H9 (cell line): ENCODE results near the gene DPM2. TPM values are rescaled to one million over a fixed set of nuclear protein-coding genes. Genes with fewer than 3 reads are reported as not detected.

ENCODE experiments used
- DNase-seq: peaks from one replicate; pipeline ENCODE4 v3.0.0-alpha.2; 2017
- H2AFZ ChIP-seq: one replicate; pipeline ENCODE4 v1.6.1; 2013; ENCODE audit warnings: mild to moderate bottlenecking, low read length, control low read depth, moderate library complexity
- H2AK5ac ChIP-seq: 2 replicates; pipeline ENCODE4 v1.6.1; 2013; ENCODE audit warnings: low read length, control low read depth, mixed read lengths; ENCODE audit not compliant: insufficient read length
- H2BK120ac ChIP-seq: one replicate; pipeline ENCODE4 v1.6.1; 2013; ENCODE audit warnings: low read depth, mild to moderate bottlenecking, low read length, control low read depth, inconsistent platforms; ENCODE audit not compliant: poor library complexity, severe bottlenecking
- H2BK12ac ChIP-seq: 2 replicates; pipeline ENCODE4 v1.6.1; 2013; ENCODE audit warnings: low read length, control low read depth, mixed read lengths, low read depth; ENCODE audit not compliant: insufficient read length
- H2BK15ac ChIP-seq: 2 replicates; pipeline ENCODE4 v1.6.1; 2013; ENCODE audit warnings: low read depth, low read length, control low read depth
- H2BK20ac ChIP-seq: one replicate; pipeline ENCODE4 v1.6.1; 2013; ENCODE audit warnings: low read depth, mild to moderate bottlenecking, low read length, control low read depth, inconsistent platforms; ENCODE audit not compliant: poor library complexity, severe bottlenecking
- H2BK5ac ChIP-seq: 2 replicates; pipeline ENCODE4 v1.6.1; 2013; ENCODE audit warnings: low read length, control low read depth, mixed read lengths; ENCODE audit not compliant: insufficient read length
- H3K14ac ChIP-seq: 2 replicates; pipeline ENCODE4 v1.6.1; 2013; ENCODE audit warnings: low read length, control low read depth; ENCODE audit not compliant: insufficient read depth
- H3K18ac ChIP-seq: 2 replicates; pipeline ENCODE4 v1.6.1; 2013; ENCODE audit warnings: low read depth, mild to moderate bottlenecking, mixed read lengths, low read length, control low read depth; ENCODE audit not compliant: insufficient read length
- H3K23ac ChIP-seq: 2 replicates; pipeline ENCODE4 v1.6.1; 2013; ENCODE audit warnings: low read length, control low read depth, mixed read lengths, low read depth; ENCODE audit not compliant: insufficient read length
- H3K23me2 ChIP-seq: 2 replicates; pipeline ENCODE4 v1.6.1; 2013; ENCODE audit warnings: low read depth, mild to moderate bottlenecking, mixed read lengths, low read length, control low read depth; ENCODE audit not compliant: insufficient read length, poor library complexity, severe bottlenecking
- H3K27ac ChIP-seq: 2 replicates; pipeline ENCODE4 v1.5.1; 2013; ENCODE audit warnings: low read length, control low read depth, mixed read lengths, low read depth; ENCODE audit not compliant: insufficient read length
- H3K27me3 ChIP-seq: 2 replicates; pipeline ENCODE4 v1.6.1; 2013; ENCODE audit warnings: low read length, control low read depth, inconsistent platforms; ENCODE audit not compliant: insufficient read depth
- H3K4ac ChIP-seq: 2 replicates; pipeline ENCODE4 v1.6.1; 2013; ENCODE audit warnings: low read depth, mild to moderate bottlenecking, control low read depth, inconsistent platforms, low read length, moderate library complexity
- H3K4me1 ChIP-seq: 2 replicates; pipeline ENCODE4 v1.6.1; 2013; ENCODE audit warnings: low read length, control low read depth, inconsistent platforms; ENCODE audit not compliant: insufficient read depth
- H3K4me2 ChIP-seq: 2 replicates; pipeline ENCODE4 v1.6.1; 2013; ENCODE audit warnings: low read length, control low read depth, mixed read lengths; ENCODE audit not compliant: insufficient read length, insufficient read depth
- H3K56ac ChIP-seq: 2 replicates; pipeline ENCODE4 v1.6.1; 2013; ENCODE audit warnings: low read depth, mild to moderate bottlenecking, mixed read lengths, low read length, control low read depth; ENCODE audit not compliant: insufficient read length
- H3K79me1 ChIP-seq: 2 replicates; pipeline ENCODE4 v1.6.1; 2013; ENCODE audit warnings: low read depth, mild to moderate bottlenecking, moderate library complexity, low read length, control low read depth, inconsistent platforms; ENCODE audit not compliant: insufficient read depth, poor library complexity, severe bottlenecking
- H3K79me2 ChIP-seq: 2 replicates; pipeline ENCODE4 v1.6.1; 2013; ENCODE audit warnings: low read length, control low read depth, inconsistent platforms; ENCODE audit not compliant: insufficient read depth
- H3K9ac ChIP-seq: 2 replicates; pipeline ENCODE4 v1.6.1; 2013; ENCODE audit warnings: low read length, control low read depth, mixed read lengths; ENCODE audit not compliant: insufficient read length; ENCODE audit errors: extremely low read depth
- H3K9me3 ChIP-seq: one replicate; pipeline ENCODE4 v1.6.1; 2013; ENCODE audit warnings: low read depth, low read length, inconsistent platforms; ENCODE audit not compliant: control insufficient read depth
- H3T11ph ChIP-seq: one replicate; pipeline ENCODE4 v1.6.1; 2013; ENCODE audit warnings: mild to moderate bottlenecking, low read length, control low read depth, inconsistent platforms
- H4K20me1 ChIP-seq: one replicate; pipeline ENCODE4 v1.6.1; 2013; ENCODE audit not compliant: control insufficient read depth, insufficient read length, insufficient read depth
- H4K5ac ChIP-seq: 2 replicates; pipeline ENCODE4 v1.6.1; 2013; ENCODE audit warnings: low read depth, mild to moderate bottlenecking, mixed read lengths, low read length, control low read depth; ENCODE audit not compliant: insufficient read length
- H4K8ac ChIP-seq: replicated peaks from 2 replicates; pipeline ENCODE4 v1.6.1; 2013; ENCODE audit warnings: low read length, control low read depth, mixed read lengths, low read depth; ENCODE audit not compliant: insufficient read length
- H4K91ac ChIP-seq: 2 replicates; pipeline ENCODE4 v1.6.1; 2013; ENCODE audit warnings: low read depth, mild to moderate bottlenecking, moderate library complexity, mixed read lengths, low read length, control low read depth; ENCODE audit not compliant: insufficient read length
- H3K27ac Mint-ChIP-seq, 3 experiments: 2 replicates in 2 of 3; 3 replicates in 1 of 3; pipeline ENCODE4 v1.8.0; 2020 to 2021; ENCODE audit warnings: mixed read lengths in 3 of 3, mild to moderate bottlenecking in 1 of 3, moderate library complexity in 1 of 3
- H3K27me3 Mint-ChIP-seq: 2 replicates; pipeline ENCODE4 v1.8.0; 2021; ENCODE audit warnings: low read depth, mild to moderate bottlenecking, moderate library complexity, mixed read lengths
- H3K36me3 Mint-ChIP-seq, 3 experiments: 2 replicates in 2 of 3; 3 replicates in 1 of 3; pipeline ENCODE4 v1.8.0; 2020 to 2021; ENCODE audit warnings: low read depth in 3 of 3, mixed read lengths in 3 of 3; ENCODE audit not compliant: insufficient read depth in 1 of 3
- H3K4me1 Mint-ChIP-seq, 2 experiments: 2 replicates each; pipeline ENCODE4 v1.8.0; 2020; ENCODE audit warnings: mixed read lengths in 2 of 2
- H3K4me3 Mint-ChIP-seq, 2 experiments: 2 replicates in 1 of 2; 3 replicates in 1 of 2; pipeline ENCODE4 v1.8.0; 2020 to 2021; ENCODE audit warnings: mild to moderate bottlenecking in 2 of 2, mixed read lengths in 2 of 2, moderate library complexity in 1 of 2
- H3K9me3 Mint-ChIP-seq, 2 experiments: 2 replicates in 1 of 2; 3 replicates in 1 of 2; pipeline ENCODE4 v1.8.0; 2020; ENCODE audit warnings: mild to moderate bottlenecking in 2 of 2, mixed read lengths in 2 of 2, moderate library complexity in 1 of 2
- CTCF ChIP-seq: fragments of 200-600 bp; sonication (generic); conservative IDR thresholded peaks from 3 replicates; pipeline ENCODE4 v1.8.0; 2021; ENCODE audit warnings: antibody characterized with exemption, mild to moderate bottlenecking
- WGBS: extraction: QIAGEN DNeasy Blood & Tissue Kit; methylation state at CpG from one replicate; pipeline ENCODE4 v1.1.7; 2013; ENCODE audit warnings: missing lambda C conversion rate, low lambda C conversion rate, mixed read lengths; ENCODE audit not compliant: insufficient read length; ENCODE audit errors: extremely low coverage; 5-methylcytosine and 5-hydroxymethylcytosine counted together
- total RNA-seq: library from RNA; stranded (reverse); gene quantifications from 2 replicates; pipeline ENCODE4 v1.2.1, GENCODE V29; 2021

Gene DPM2
- total RNA-seq, 1 experiment from 2014 or later = 46.1 TPM

- no peak overlapping the region for H2BK15ac ChIP-seq
- peak overlapping the region; percentile 68 to 78 for H3K4me3 Mint-ChIP-seq
Measured at GRCh38 chr9:127981559-127982121, 44.0 kb upstream of the DPM2 start.

More at GRCh38 chr9:127981559-127982121, 44.0 kb upstream of the DPM2 start:
- Histone ChIP-seq H3K18ac (peak overlapping the region; percentile 32), H4K91ac (no peak overlapping the region), H3K27ac (peak overlapping the region; percentile 35), H2BK12ac (peak overlapping the region; percentile 31), H3K23me2 (peaks cover 19% of the 10 kb centered on the region), H3K56ac (no peak overlapping the region), H3K9me3 (no peaks in the 10 kb centered on the region), H2AFZ (no peak overlapping the region), H3K23ac (no peak overlapping the region), H4K5ac (peak overlapping the region; percentile 10), H2BK120ac (peak overlapping the region; percentile 56), H3K79me2 (peaks cover 16% of the 10 kb centered on the region; the same call in 1 of the 2 replicates), H3K4me1 (peaks cover 7% of the 10 kb centered on the region), H2BK5ac (no peak overlapping the region), H3K79me1 (no peaks in the 10 kb centered on the region), H2BK20ac (no peak overlapping the region), H3K27me3 (no peaks in the 10 kb centered on the region), H3K14ac (0 out of 2 replicates have a peak overlapping the region, but pooled peaks have one; percentile 70), H3K4me2 (peak overlapping the region; percentile 66), H2AK5ac (no peak overlapping the region), H3T11ph (no peak overlapping the region), H4K8ac (no peak overlapping the region), H3K4ac (peak overlapping the region; percentile 69), H4K20me1 (no peaks in the 10 kb centered on the region), H3K9ac (peak overlapping the region; percentile 36)
- Mint-ChIP-seq H3K27ac (peak overlapping the region; percentile 97 to 99 (median 98); a peak in 5 of 7 replicates), H3K4me1 (peaks cover 35 to 51% of the 10 kb centered on the region in 2 experiments), H3K27me3 (no peaks in the 10 kb centered on the region), H3K9me3 (no peaks in the 10 kb centered on the region), H3K36me3 (no peaks in the 10 kb centered on the region; a peak in 1 of 7 replicates)
- DNase-seq = no peak
- no peak for TF ChIP-seq CTCF
- WGBS = no CpG with 5 or more reads among the region's 11 CpGs
